Activated CD4-positive, alpha-beta T cell treated with anti-CD3 and anti-CD28 coated beads, Interleukin-2, amount 10 ng/mL, durations not matched to agents 24 days and 14 days (primary cell): ENCODE results near the gene FBXL17. TPM values are rescaled to one million over a fixed set of nuclear protein-coding genes. Genes with fewer than 3 reads are reported as not detected.

Experiments used
- DNase-seq: peaks from one replicate; pipeline ENCODE4 v3.0.0; 2022
- H3K27ac Mint-ChIP-seq: one replicate; pipeline ENCODE4 v1.8.0; 2022; ENCODE audit warnings: mild to moderate bottlenecking, mixed read lengths
- H3K27me3 Mint-ChIP-seq: one replicate; pipeline ENCODE4 v1.8.0; 2022; ENCODE audit warnings: mixed read lengths
- H3K36me3 Mint-ChIP-seq: one replicate; pipeline ENCODE4 v1.8.0; 2022; ENCODE audit warnings: low read depth, mild to moderate bottlenecking, mixed read lengths
- H3K4me1 Mint-ChIP-seq: one replicate; pipeline ENCODE4 v1.8.0; 2021; ENCODE audit warnings: mixed read lengths
- H3K4me3 Mint-ChIP-seq: one replicate; pipeline ENCODE4 v1.8.0; 2022; ENCODE audit warnings: mild to moderate bottlenecking, moderate library complexity, mixed read lengths
- H3K9me3 Mint-ChIP-seq: one replicate; pipeline ENCODE4 v1.8.0; 2021; ENCODE audit warnings: mixed read lengths
- intact Hi-C: fragments of 100-400 bp; cut with micrococcal nuclease; formaldehyde crosslinking; loops from one replicate; pipeline ENCODE4 v1.15.1; 2023
- total RNA-seq: library from RNA; stranded (reverse); gene quantifications from 2 replicates; pipeline ENCODE4 v1.2.3, GENCODE V29; 2022

The FBXL17 gene
- total RNA-seq, 1 donor from 2014 or later: 7.5 TPM

GRCh38 chr5:108233617-108234155, 148.2 kb downstream of the FBXL17 start:
- no peak for DNase-seq
- Mint-ChIP-seq H3K27me3 (no peaks in the 10 kb centered on the region), H3K4me1 (no peaks in the 10 kb centered on the region), H3K27ac (no peak overlapping the region), H3K36me3 (no peaks in the 10 kb centered on the region), H3K4me3 (no peak overlapping the region), H3K9me3 (no peaks in the 10 kb centered on the region)
- intact Hi-C loops: no loop called here

GRCh38 chr5:108232805-108233204, 149.1 kb downstream of the FBXL17 start:
- H3K27me3 Mint-ChIP-seq: no peaks in the 10 kb centered on the region
- no peaks in the 10 kb centered on the region for H3K4me1 Mint-ChIP-seq
- no peak overlapping the region for H3K27ac Mint-ChIP-seq
- DNase-seq: no peak
- no peak overlapping the region for H3K4me3 Mint-ChIP-seq
- no peaks in the 10 kb centered on the region for H3K9me3 Mint-ChIP-seq
- H3K36me3 Mint-ChIP-seq: no peaks in the 10 kb centered on the region
- intact Hi-C loops: no loop called here

- Mint-ChIP-seq H3K27me3 (no peaks in the 10 kb centered on the region), H3K4me1 (no peaks in the 10 kb centered on the region), H3K36me3 (no peaks in the 10 kb centered on the region)
Measured at GRCh38 chr5:108222011-108222410, 159.9 kb downstream of the FBXL17 start.

GRCh38 chr5:108220834-108221233, 161.1 kb downstream of the FBXL17 start:
- Mint-ChIP-seq H3K9me3 (peaks cover 7% of the 10 kb centered on the region), H3K27me3 (no peaks in the 10 kb centered on the region), H3K4me1 (no peaks in the 10 kb centered on the region), H3K36me3 (no peaks in the 10 kb centered on the region), H3K27ac (no peak overlapping the region), H3K4me3 (no peak overlapping the region)
- intact Hi-C loops: no loop called here
- no peak for DNase-seq

More at GRCh38 chr5:108222011-108222410, 159.9 kb downstream of the FBXL17 start:
- Mint-ChIP-seq H3K27ac (no peak overlapping the region), H3K9me3 (peaks cover 5% of the 10 kb centered on the region), H3K4me3 (no peak overlapping the region)
- no peak for DNase-seq
- intact Hi-C loops: no loop called here

GRCh38 chr5:108216890-108217289, 165.0 kb downstream of the FBXL17 start:
- Mint-ChIP-seq H3K27ac (no peak overlapping the region), H3K9me3 (peaks cover 9% of the 10 kb centered on the region), H3K27me3 (no peaks in the 10 kb centered on the region), H3K4me1 (no peaks in the 10 kb centered on the region), H3K36me3 (peaks cover 2% of the 10 kb centered on the region), H3K4me3 (no peak overlapping the region)
- intact Hi-C loops: no loop called here
- no peak for DNase-seq

GRCh38 chr5:108214857-108215256, 167.0 kb downstream of the FBXL17 start:
- intact Hi-C loops: no loop called here
- Mint-ChIP-seq H3K36me3 (peaks cover 2% of the 10 kb centered on the region), H3K9me3 (peaks cover 9% of the 10 kb centered on the region), H3K27ac (no peak overlapping the region), H3K4me3 (no peak overlapping the region), H3K4me1 (no peaks in the 10 kb centered on the region), H3K27me3 (no peaks in the 10 kb centered on the region)
- DNase-seq: no peak

- Mint-ChIP-seq H3K4me3 (no peak overlapping the region), H3K27me3 (no peaks in the 10 kb centered on the region), H3K27ac (no peak overlapping the region), H3K4me1 (no peaks in the 10 kb centered on the region), H3K36me3 (peaks cover 2% of the 10 kb centered on the region), H3K9me3 (peaks cover 13% of the 10 kb centered on the region)
- intact Hi-C loops: no loop called here
- DNase-seq: no peak
Measured at GRCh38 chr5:108212775-108213346, 169.0 kb downstream of the FBXL17 start.

- peaks cover 4% of the 10 kb centered on the region for H3K9me3 Mint-ChIP-seq
- no peak for DNase-seq
- H3K27ac Mint-ChIP-seq: no peak overlapping the region
- intact Hi-C loops: no loop called here
- H3K27me3 Mint-ChIP-seq: no peaks in the 10 kb centered on the region
- no peak overlapping the region for H3K4me3 Mint-ChIP-seq
- no peaks in the 10 kb centered on the region for H3K36me3 Mint-ChIP-seq
- no peaks in the 10 kb centered on the region for H3K4me1 Mint-ChIP-seq
Measured at GRCh38 chr5:108206707-108207106, 175.2 kb downstream of the FBXL17 start.

GRCh38 chr5:108201721-108202120, 180.2 kb downstream of the FBXL17 start:
- intact Hi-C loops: no loop called here
- H3K4me3 Mint-ChIP-seq: no peak overlapping the region

GRCh38 chr5:108196276-108196675, 185.6 kb downstream of the FBXL17 start:
- Mint-ChIP-seq H3K9me3 (no peaks in the 10 kb centered on the region), H3K4me1 (no peaks in the 10 kb centered on the region), H3K4me3 (no peak overlapping the region), H3K27ac (no peak overlapping the region), H3K27me3 (no peaks in the 10 kb centered on the region), H3K36me3 (no peaks in the 10 kb centered on the region)
- DNase-seq: no peak
- intact Hi-C loops: no loop called here

More at GRCh38 chr5:108201721-108202120, 180.2 kb downstream of the FBXL17 start:
- H3K4me1 Mint-ChIP-seq: no peaks in the 10 kb centered on the region
- no peak for DNase-seq
- H3K27ac Mint-ChIP-seq: no peak overlapping the region
- H3K9me3 Mint-ChIP-seq: no peaks in the 10 kb centered on the region
- H3K27me3 Mint-ChIP-seq: no peaks in the 10 kb centered on the region
- no peaks in the 10 kb centered on the region for H3K36me3 Mint-ChIP-seq

GRCh38 chr5:108193021-108193795, 188.7 kb downstream of the FBXL17 start:
- DNase-seq: no peak
- intact Hi-C loops: no loop called here
- Mint-ChIP-seq H3K9me3 (no peaks in the 10 kb centered on the region), H3K27me3 (no peaks in the 10 kb centered on the region), H3K4me3 (no peak overlapping the region), H3K27ac (no peak overlapping the region), H3K36me3 (no peaks in the 10 kb centered on the region), H3K4me1 (no peaks in the 10 kb centered on the region)

GRCh38 chr5:108184940-108185339, 197.0 kb downstream of the FBXL17 start:
- Mint-ChIP-seq H3K9me3 (no peaks in the 10 kb centered on the region), H3K4me3 (no peak overlapping the region), H3K27ac (no peak overlapping the region), H3K36me3 (peaks cover 1% of the 10 kb centered on the region), H3K4me1 (no peaks in the 10 kb centered on the region), H3K27me3 (no peaks in the 10 kb centered on the region)
- intact Hi-C loops: no loop called here
- no peak for DNase-seq

GRCh38 chr5:108181975-108182374, 199.9 kb downstream of the FBXL17 start:
- DNase-seq: no peak
- intact Hi-C loops: no loop called here
- Mint-ChIP-seq H3K27ac (no peak overlapping the region), H3K4me3 (no peak overlapping the region), H3K27me3 (no peaks in the 10 kb centered on the region), H3K4me1 (no peaks in the 10 kb centered on the region), H3K36me3 (peaks cover 1% of the 10 kb centered on the region), H3K9me3 (no peaks in the 10 kb centered on the region)

- intact Hi-C loops: no loop called here
- H3K36me3 Mint-ChIP-seq: no peaks in the 10 kb centered on the region
- H3K27me3 Mint-ChIP-seq: no peaks in the 10 kb centered on the region
- H3K4me3 Mint-ChIP-seq: no peak overlapping the region
- DNase-seq: no peak
- no peaks in the 10 kb centered on the region for H3K4me1 Mint-ChIP-seq
- H3K9me3 Mint-ChIP-seq: no peaks in the 10 kb centered on the region
- no peak overlapping the region for H3K27ac Mint-ChIP-seq
Measured at GRCh38 chr5:108174286-108174685, 207.6 kb downstream of the FBXL17 start.
